ENCODE data around the gene PLEKHG5. TPM values are rescaled to one million over a fixed set of nuclear protein-coding genes. Genes with fewer than 3 reads are reported as not detected.

PLEKHG5 gene
- total and polyA plus RNA-seq, 10 donors, result 6.4 to 120 (median 59.4) TPM

DNA sequence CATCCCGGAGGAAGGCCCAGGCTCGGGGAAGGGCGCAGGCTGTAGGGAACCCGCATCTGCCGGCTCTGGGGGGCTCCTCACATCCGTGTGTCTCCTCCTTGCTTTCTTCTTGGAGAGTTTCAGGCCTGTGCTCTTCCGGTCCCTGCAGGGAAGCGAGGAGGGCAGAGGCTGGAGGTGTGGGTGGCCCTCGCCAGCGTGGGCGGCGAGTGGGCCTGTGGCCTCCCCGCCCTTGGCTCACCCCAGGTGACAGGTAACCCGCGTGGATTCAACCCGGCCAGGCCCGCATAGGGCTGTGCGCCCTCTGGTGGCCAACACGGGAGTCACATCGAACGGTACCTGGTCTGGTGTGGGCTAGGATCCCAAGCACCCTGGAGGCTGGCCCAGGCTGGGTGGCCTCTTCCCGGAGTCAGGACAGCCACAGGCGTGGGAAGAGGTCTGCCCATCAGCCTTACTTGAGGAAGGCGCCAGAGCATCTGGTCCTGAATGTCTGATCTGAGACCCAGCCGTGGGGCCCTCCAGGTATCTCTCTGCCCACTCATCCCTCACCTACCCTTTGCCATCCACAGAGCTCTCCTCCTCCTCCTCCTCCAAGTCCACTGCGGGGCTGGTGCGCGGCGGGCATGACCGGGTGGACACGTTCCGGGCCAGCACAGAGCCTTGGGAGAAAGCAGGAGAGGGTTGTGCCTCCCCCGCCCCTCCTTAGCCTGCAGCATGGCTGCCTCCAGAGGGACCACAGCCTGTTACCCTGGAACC lies 15.9 kb downstream of the PLEKHG5 start:
- no peak overlapping the region for H3K4me3 ChIP-seq
- H3K36me3 ChIP-seq, result peaks cover 0 to 71% (median 24%) of the 10 kb centered on the region in 6 donors
- H3K4me1 ChIP-seq, result peaks cover 0 to 9% (median 6%) of the 10 kb centered on the region in 6 donors
- no peaks in the 10 kb centered on the region for H3K9me3 ChIP-seq
- 24 to 58% (median 36%) methylated on average over 21 to 33 of the region's 33 CpGs for WGBS, 5 donors
- H3K27ac ChIP-seq, result no peak overlapping the region
- peak; percentile 92 for DNase-seq
- peak; percentile 62 to 94 (median 85) for TF ChIP-seq CTCF (IDR thresholded peaks at IDR 0.05 in 8 of 11, conservative IDR thresholded peaks at IDR 0.05 in 3 of 11)
- peak; percentile 8 to 55 (median 45) for TF ChIP-seq POLR2AphosphoS5 (IDR thresholded peaks at IDR 0.05)
- TF ChIP-seq POLR2A (IDR thresholded peaks at IDR 0.05), result no peak
- no peaks in the 10 kb centered on the region for H3K27me3 ChIP-seq (replicated peaks in 1 of 7)
- intact Hi-C loops (cut with DNase I; ENCODE audit: low total_unique reads), result no loop called here

DNA sequence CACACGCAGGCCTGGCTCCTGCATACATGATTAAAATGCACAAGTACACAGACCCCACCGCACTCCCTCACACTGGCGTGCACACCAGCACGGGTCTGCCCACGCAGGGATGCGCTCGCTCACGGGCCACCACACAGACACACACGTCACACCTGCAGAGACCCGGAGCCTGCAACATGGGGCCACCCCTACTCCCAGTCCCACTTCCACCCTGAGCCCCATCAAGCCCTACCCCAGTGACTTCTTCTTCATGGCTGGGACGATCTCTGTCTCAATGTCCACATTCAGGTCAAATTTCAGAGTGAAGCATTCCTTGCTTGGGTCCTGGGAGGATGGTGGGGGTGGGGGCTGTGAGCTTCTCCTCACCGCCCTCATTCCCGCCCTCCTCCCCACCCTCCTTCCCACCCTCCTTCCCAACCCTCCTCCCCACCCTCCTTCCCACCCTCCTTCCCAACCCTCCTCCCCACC lies 16.6 kb downstream of the PLEKHG5 start:
- Histone ChIP-seq H3K27ac (no peak overlapping the region), H3K4me3 (no peak overlapping the region), H3K4me1 (peaks cover 0 to 9% (median 6%) of the 10 kb centered on the region in 6 donors), H3K36me3 (peaks cover 0 to 78% (median 30%) of the 10 kb centered on the region in 6 donors), H3K27me3 (replicated peaks in 1 of 7) (no peaks in the 10 kb centered on the region), H3K9me3 (no peaks in the 10 kb centered on the region)
- DNase-seq, result no peak
- 83 to 88% (median 86%) methylated on average over 9 to 13 of the region's 13 CpGs for WGBS, 5 donors
- TF ChIP-seq POLR2AphosphoS5 (IDR thresholded peaks at IDR 0.05) (no peak), CTCF (IDR thresholded peaks at IDR 0.05 in 8 of 11, conservative IDR thresholded peaks at IDR 0.05 in 3 of 11) (no peak), POLR2A (IDR thresholded peaks at IDR 0.05) (no peak)
- intact Hi-C loops (cut with DNase I; ENCODE audit: low total_unique reads), result no loop called here

- TF ChIP-seq CTCF (IDR thresholded peaks at IDR 0.05 in 8 of 11, conservative IDR thresholded peaks at IDR 0.05 in 3 of 11), result no peak
- TF ChIP-seq POLR2A (IDR thresholded peaks at IDR 0.05), result no peak
- TF ChIP-seq POLR2AphosphoS5 (IDR thresholded peaks at IDR 0.05), result no peak
- intact Hi-C loops (cut with DNase I; ENCODE audit: low total_unique reads), result no loop called here
- WGBS, 5 donors, result 82 to 90% (median 88%) methylated on average over 11 to 33 of the region's 33 CpGs
- DNase-seq, result no peak
- H3K36me3 ChIP-seq, result peaks cover 0 to 84% (median 37%) of the 10 kb centered on the region in 6 donors
- peaks cover 0 to 9% (median 6%) of the 10 kb centered on the region in 6 donors for H3K4me1 ChIP-seq
- H3K4me3 ChIP-seq, result no peak overlapping the region
- H3K9me3 ChIP-seq, result no peaks in the 10 kb centered on the region
- H3K27ac ChIP-seq, result no peak overlapping the region
- no peaks in the 10 kb centered on the region for H3K27me3 ChIP-seq (replicated peaks in 1 of 7)
These were observed 17.3 kb downstream of the PLEKHG5 start for GRCh38 chr1:6473974-6474814.

Data from spleen (tissue), 11 donors.